ENCODE data around the gene SPEM1. TPM values are rescaled to one million over a fixed set of nuclear protein-coding genes. Genes with fewer than 3 reads are reported as not detected.

Gene SPEM1, protein sequence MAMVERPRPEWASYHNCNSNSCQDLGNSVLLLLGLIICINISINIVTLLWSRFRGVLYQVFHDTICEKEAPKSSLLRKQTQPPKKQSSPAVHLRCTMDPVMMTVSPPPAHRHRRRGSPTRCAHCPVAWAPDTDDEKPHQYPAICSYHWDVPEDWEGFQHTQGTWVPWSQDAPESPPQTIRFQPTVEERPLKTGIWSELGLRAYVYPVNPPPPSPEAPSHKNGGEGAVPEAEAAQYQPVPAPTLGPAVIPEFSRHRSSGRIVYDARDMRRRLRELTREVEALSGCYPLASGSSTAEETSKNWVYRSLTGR
- not detected for total RNA-seq
- polyA plus RNA-seq: not detected
- long read RNA-seq, donor 1: 0 reads
- long read RNA-seq, donor 2: 0 reads
- long read RNA-seq, donor 3: 0 reads

DNA sequence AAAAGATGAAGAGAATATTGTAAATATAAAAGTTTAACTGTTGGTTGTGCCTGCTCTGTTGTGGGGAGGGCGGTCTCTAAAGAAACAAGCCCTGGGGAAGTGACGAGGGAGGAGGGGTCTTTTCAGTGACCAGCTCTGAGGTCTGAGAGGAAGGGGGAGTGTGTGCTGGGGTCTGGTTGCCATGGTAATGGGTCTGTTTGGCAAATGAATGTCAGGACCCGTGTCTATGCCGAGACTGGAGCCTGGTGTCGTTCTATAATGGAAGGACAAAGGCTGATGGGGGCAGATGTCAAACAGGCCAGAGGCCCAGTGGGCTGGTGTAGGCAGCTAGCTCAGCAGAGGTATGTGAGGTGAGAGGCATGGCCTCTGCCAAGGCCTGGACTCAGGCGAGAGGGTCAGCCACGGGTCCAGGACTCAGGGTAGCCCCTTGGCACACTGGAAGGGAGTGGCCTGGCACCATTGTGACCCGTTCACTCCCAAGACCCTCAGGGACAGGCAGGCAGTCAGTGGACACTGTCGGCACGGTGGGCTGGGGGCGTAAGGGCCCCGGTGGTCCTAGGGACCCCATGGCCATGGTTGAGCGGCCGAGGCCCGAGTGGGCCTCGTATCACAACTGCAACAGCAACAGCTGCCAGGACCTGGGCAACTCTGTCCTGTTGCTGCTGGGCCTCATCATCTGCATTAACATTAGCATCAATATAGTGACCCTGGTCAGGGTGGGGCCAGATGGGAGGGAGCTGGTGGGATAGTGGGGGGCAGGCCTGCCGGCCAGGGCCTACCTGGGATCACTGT, at the start of gene SPEM1:
Gene SPEM1, plus strand, starts transcription at position 506 of the 792 bp plus-strand sequence. Its CDS starts 61 bp downstream, at position 567.
- DNase-seq: no peak
- no peak within 1 kb of the TSS for H3K4me3 ChIP-seq
- peaks cover 0 to 17% (median 0%) of the 10 kb centered on the region in 9 donors for H3K36me3 ChIP-seq
- 62 to 82% (median 72%) methylated on average over 8 to 17 of the region's 17 CpGs for whole genome bisulfite sequencing, 4 donors
- intact Hi-C loops (cut with DNase I): loop anchor here in 1 of 10 donors (10.0 kb wide), 1 partner anchor 45 kb away; no protein-coding TSS in a partner anchor
- no peaks in the 10 kb centered on the region for H3K4me1 ChIP-seq
- TF ChIP-seq, protein P1, sequence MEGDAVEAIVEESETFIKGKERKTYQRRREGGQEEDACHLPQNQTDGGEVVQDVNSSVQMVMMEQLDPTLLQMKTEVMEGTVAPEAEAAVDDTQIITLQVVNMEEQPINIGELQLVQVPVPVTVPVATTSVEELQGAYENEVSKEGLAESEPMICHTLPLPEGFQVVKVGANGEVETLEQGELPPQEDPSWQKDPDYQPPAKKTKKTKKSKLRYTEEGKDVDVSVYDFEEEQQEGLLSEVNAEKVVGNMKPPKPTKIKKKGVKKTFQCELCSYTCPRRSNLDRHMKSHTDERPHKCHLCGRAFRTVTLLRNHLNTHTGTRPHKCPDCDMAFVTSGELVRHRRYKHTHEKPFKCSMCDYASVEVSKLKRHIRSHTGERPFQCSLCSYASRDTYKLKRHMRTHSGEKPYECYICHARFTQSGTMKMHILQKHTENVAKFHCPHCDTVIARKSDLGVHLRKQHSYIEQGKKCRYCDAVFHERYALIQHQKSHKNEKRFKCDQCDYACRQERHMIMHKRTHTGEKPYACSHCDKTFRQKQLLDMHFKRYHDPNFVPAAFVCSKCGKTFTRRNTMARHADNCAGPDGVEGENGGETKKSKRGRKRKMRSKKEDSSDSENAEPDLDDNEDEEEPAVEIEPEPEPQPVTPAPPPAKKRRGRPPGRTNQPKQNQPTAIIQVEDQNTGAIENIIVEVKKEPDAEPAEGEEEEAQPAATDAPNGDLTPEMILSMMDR (IDR thresholded peaks at IDR 0.05): no peak
- TF ChIP-seq POLR2A (IDR thresholded peaks at IDR 0.05): no peak
- no peaks in the 10 kb centered on the region for H3K9me3 ChIP-seq
- ATAC-seq: no peak
- no peaks in the 10 kb centered on the region for H3K27me3 ChIP-seq
- H3K27ac ChIP-seq: no peak within 1 kb of the TSS

DNA sequence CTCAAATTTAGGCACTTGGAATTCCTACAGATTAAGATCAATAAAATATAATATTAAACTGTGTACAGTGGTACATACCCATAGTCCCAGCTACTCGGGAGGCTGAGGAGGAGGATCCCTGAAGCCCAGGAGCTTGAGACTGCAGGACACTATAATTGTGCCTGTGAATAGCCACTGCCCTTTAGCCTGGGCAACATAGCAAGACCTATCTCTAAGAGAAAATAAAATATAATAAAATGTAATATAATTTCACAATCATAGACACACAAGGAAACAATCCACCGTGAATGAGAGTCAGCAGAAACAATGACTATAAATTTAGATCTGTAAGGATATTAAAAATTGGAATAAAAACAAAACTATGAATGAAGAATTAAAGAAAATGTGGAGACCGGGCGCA, 49.3 kb upstream of the SPEM1 start:
- DNase-seq (no peak), ATAC-seq (no peak)
- Histone ChIP-seq H3K4me1 (no peaks in the 10 kb centered on the region), H3K27ac (no peak overlapping the region), H3K4me3 (no peak overlapping the region), H3K9me3 (no peaks in the 10 kb centered on the region), H3K27me3 (peaks cover 0 to 3% (median 0%) of the 10 kb centered on the region in 9 donors), H3K36me3 (no peaks in the 10 kb centered on the region)
- 80 to 91% (median 88%) methylated on average over 4 of the region's 4 CpGs for WGBS, 4 donors
- TF ChIP-seq, protein P1 (IDR thresholded peaks at IDR 0.05): no peak
- intact Hi-C loops (cut with DNase I): loop anchor here in 1 of 10 donors (10.0 kb wide), 1 partner anchor 54 kb away; the partner anchor contains the start of genes SPEM1, SPEM2 and SPEM3

DNA sequence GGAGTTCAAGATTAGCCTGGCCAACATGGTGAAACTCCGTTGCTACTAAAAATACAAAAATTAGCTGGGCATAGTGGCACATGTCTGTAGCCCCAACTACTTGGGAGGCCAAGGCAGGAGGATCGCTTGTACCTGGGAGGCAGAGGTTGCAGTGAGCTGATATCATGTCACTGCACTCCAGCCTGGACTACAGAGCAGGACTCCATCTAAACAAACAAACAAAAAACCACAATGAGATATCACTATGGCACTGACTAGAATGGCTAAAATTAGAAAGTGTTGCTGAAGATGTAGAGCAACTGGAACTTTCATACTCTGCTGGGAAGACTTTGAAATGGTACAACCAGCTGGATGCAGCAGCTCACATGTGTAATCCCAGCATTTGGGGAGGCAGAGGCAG, 45.8 kb upstream of the SPEM1 start:
- Histone ChIP-seq H3K27ac (no peak overlapping the region), H3K4me3 (no peak overlapping the region), H3K36me3 (no peaks in the 10 kb centered on the region), H3K4me1 (no peaks in the 10 kb centered on the region), H3K27me3 (peaks cover 0 to 11% (median 0%) of the 10 kb centered on the region in 9 donors), H3K9me3 (peaks cover 0 to 4% (median 0%) of the 10 kb centered on the region in 12 donors)
- no peak for DNase-seq
- TF ChIP-seq, protein P1 (IDR thresholded peaks at IDR 0.05): no peak
- no peak for TF ChIP-seq POLR2A (IDR thresholded peaks at IDR 0.05)
- 82 to 93% (median 90%) methylated on average over 2 of the region's 2 CpGs for WGBS, 4 donors
- ATAC-seq: no peak
- intact Hi-C loops (cut with DNase I): loop anchor here in 1 of 10 donors (10.0 kb wide), 1 partner anchor 50 kb away; the partner anchor contains the start of genes SPEM1, SPEM2 and SPEM3

DNA sequence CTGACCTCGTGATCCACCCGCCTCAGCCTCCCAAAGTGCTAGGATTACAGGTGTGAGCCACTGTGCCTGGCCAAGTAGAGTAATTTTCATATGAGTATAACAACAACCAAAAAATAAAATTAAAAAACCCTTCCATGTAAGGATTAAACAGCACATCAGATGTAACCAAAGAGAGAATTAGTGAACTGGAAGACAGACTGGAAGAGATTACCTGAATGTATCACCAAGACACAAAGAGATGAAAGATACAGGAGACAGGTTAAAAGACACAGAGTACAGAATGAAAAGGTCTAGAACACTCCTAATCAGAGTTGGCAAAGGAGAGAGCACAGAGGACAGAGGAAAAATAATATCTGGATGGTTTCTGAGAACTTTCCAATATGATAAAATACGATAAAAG, 41.0 kb upstream of the SPEM1 start:
- intact Hi-C loops (cut with DNase I): loop anchor here in 1 of 10 donors (10.0 kb wide), 1 partner anchor 46 kb away; the partner anchor contains the start of genes SPEM1, SPEM2 and SPEM3
- WGBS, 4 donors: 93 to 99% (median 95%) methylated on average over 3 of the region's 3 CpGs
- Histone ChIP-seq H3K4me1 (peaks cover 0 to 31% (median 20%) of the 10 kb centered on the region in 12 donors), H3K27ac (no peak overlapping the region), H3K4me3 (no peak overlapping the region), H3K27me3 (peaks cover 0 to 35% (median 11%) of the 10 kb centered on the region in 9 donors), H3K36me3 (no peaks in the 10 kb centered on the region), H3K9me3 (peaks cover 0 to 4% (median 0%) of the 10 kb centered on the region in 12 donors)
- ATAC-seq (no peak), DNase-seq (no peak)
- TF ChIP-seq, protein P1 (IDR thresholded peaks at IDR 0.05): no peak
- no peak for TF ChIP-seq POLR2A (IDR thresholded peaks at IDR 0.05)

Data from heart left ventricle (tissue), 16 donors.